Vagina (tissue), 2 donors: ENCODE measurements around the gene ZCCHC14. TPM values are rescaled to one million over a fixed set of nuclear protein-coding genes. Genes with fewer than 3 reads are reported as not detected.

ENCODE experiments used
- DNase-seq, 2 donors: peaks; one replicate each; pipeline ENCODE4 v3.0.0-alpha.2; 2017; ENCODE audit errors: extremely low spot score in 2 of 2
- H3K27ac ChIP-seq: fragments of 200-600 bp; sonication (generic); one replicate; pipeline ENCODE4 v1.5.1; 2019
- H3K27me3 ChIP-seq: fragments of 200-600 bp; sonication (generic); one replicate; pipeline ENCODE4 v1.5.1; 2019
- H3K36me3 ChIP-seq, 2 donors: fragments of 200-600 bp; sonication (generic); one replicate each; pipeline ENCODE4 v1.5.1; 2017 to 2019
- H3K4me1 ChIP-seq: fragments of 200-600 bp; sonication (generic); one replicate; pipeline ENCODE4 v1.5.1; 2019
- H3K4me3 ChIP-seq, 2 donors: fragments of 200-600 bp; sonication (generic); 1 replicate in 1 of 2; 2 replicates in 1 of 2; pipeline ENCODE4 v1.5.1; 2016 to 2019
- H3K9me3 ChIP-seq: fragments of 200-600 bp; sonication (generic); one replicate; pipeline ENCODE4 v1.5.1; 2019
- CTCF ChIP-seq, 3 experiments: fragments of 450-650 bp in 2 of 3; fragments of 200-600 bp in 1 of 3; sonication (generic) in 1 of 3; IDR thresholded peaks; one replicate each; pipeline ENCODE4 v1.5.1; 2017 to 2019; ENCODE audit warnings: antibody characterized with exemption in 3 of 3, mild to moderate bottlenecking in 2 of 3, moderate library complexity in 2 of 3
- POLR2A ChIP-seq, 2 donors: fragments of 450-650 bp; IDR thresholded peaks; one replicate each; pipeline ENCODE4 v1.6.1; 2017; ENCODE audit warnings: antibody characterized with exemption in 2 of 2, mild to moderate bottlenecking in 2 of 2, moderate library complexity in 2 of 2
- POLR2AphosphoS5 ChIP-seq, 2 donors: sonication (generic); formaldehyde crosslinking; IDR thresholded peaks; one replicate each; pipeline ENCODE4 v1.9.0; 2017; ENCODE audit warnings: antibody characterized with exemption in 2 of 2, mild to moderate bottlenecking in 2 of 2, low read depth in 1 of 2; ENCODE audit not compliant: insufficient read depth in 1 of 2
- intact Hi-C: fragments of 100-400 bp; cut with DNase I; formaldehyde crosslinking; loops from one replicate; pipeline ENCODE4 v1.15.1; 2023
- total RNA-seq: library from RNA; depleted of rRNA; stranded (reverse); fragments of >200 nt; gene quantifications from one replicate; pipeline ENCODE4 v1.2.3, GENCODE V29; 2016

The ZCCHC14 gene
- total RNA-seq, 1 donor from 2014 or later = 74.2 TPM

DNA sequence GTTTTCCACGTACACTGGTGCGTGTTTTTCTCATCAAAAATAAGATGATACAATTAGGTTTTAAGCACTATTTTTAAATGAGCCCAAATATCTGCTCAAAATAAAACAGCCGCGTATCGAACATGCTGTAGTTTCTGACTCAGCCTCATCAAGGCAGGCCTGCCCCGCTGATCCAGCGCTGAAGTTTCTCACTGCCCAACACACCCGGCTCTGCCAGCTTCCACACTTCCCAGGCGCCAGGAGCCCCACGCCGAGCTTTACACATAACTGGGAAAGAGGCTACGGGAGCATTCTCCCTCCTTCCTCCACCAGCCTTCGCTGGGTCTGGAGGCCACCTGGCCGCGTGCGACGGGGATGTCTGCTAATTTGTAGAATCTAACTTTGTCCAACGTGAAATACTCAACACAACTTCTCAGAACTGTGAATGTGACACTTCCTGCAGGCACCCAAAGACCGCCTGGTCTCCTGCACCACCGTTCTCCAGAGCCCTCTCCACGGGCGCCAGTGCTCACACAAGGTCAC, 58.6 kb downstream of the ZCCHC14 start:
- intact Hi-C loops = loop anchor here (10.0 kb wide), 1 partner anchor 111 kb away; no protein-coding TSS in a partner anchor
- peaks cover 25% of the 10 kb centered on the region for H3K4me1 ChIP-seq

GRCh38 chr16:87432330-87432915, 60.4 kb downstream of the ZCCHC14 start:
- Histone ChIP-seq H3K36me3 (peaks cover 0 to 10% of the 10 kb centered on the region in 2 donors), H3K4me3 (no peak overlapping the region), H3K27ac (no peak overlapping the region), H3K27me3 (no peaks in the 10 kb centered on the region), H3K9me3 (no peaks in the 10 kb centered on the region), H3K4me1 (peaks cover 25% of the 10 kb centered on the region)
- intact Hi-C loops = loop anchor here (10.0 kb wide), 1 partner anchor 112 kb away; no protein-coding TSS in a partner anchor
- TF ChIP-seq POLR2A (IDR thresholded peaks at IDR 0.05) (no peak), CTCF (IDR thresholded peaks at IDR 0.05) (no peak), POLR2AphosphoS5 (IDR thresholded peaks at IDR 0.05; ENCODE audit: insufficient read depth in 1 of 2, low read depth in 1 of 2) (no peak)
- DNase-seq = no peak

More for the DNA sequence above, 58.6 kb downstream of the ZCCHC14 start:
- Histone ChIP-seq H3K4me3 (no peak overlapping the region), H3K27ac (no peak overlapping the region), H3K36me3 (peaks cover 0 to 4% of the 10 kb centered on the region in 2 donors), H3K27me3 (no peaks in the 10 kb centered on the region), H3K9me3 (no peaks in the 10 kb centered on the region)
- TF ChIP-seq POLR2A (IDR thresholded peaks at IDR 0.05) (no peak), CTCF (IDR thresholded peaks at IDR 0.05) (no peak), POLR2AphosphoS5 (IDR thresholded peaks at IDR 0.05; ENCODE audit: insufficient read depth in 1 of 2, low read depth in 1 of 2) (no peak)
- DNase-seq = no peak

GRCh38 chr16:87431926-87432325, 60.9 kb downstream of the ZCCHC14 start:
- intact Hi-C loops = loop anchor here (10.0 kb wide), 1 partner anchor 113 kb away; no protein-coding TSS in a partner anchor
- TF ChIP-seq POLR2AphosphoS5 (IDR thresholded peaks at IDR 0.05; ENCODE audit: insufficient read depth in 1 of 2, low read depth in 1 of 2) (no peak), CTCF (IDR thresholded peaks at IDR 0.05) (no peak), POLR2A (IDR thresholded peaks at IDR 0.05) (no peak)

GRCh38 chr16:87426423-87427215, 66.2 kb downstream of the ZCCHC14 start:
- DNase-seq = no peak
- Histone ChIP-seq H3K27ac (no peak overlapping the region), H3K36me3 (peaks cover 0 to 24% of the 10 kb centered on the region in 2 donors), H3K27me3 (no peaks in the 10 kb centered on the region), H3K9me3 (no peaks in the 10 kb centered on the region), H3K4me3 (no peak overlapping the region), H3K4me1 (peaks cover 3% of the 10 kb centered on the region)
- intact Hi-C loops = loop anchor here (10.0 kb wide), 1 partner anchor 138 kb away; no protein-coding TSS in a partner anchor
- TF ChIP-seq CTCF (IDR thresholded peaks at IDR 0.05) (no peak), POLR2AphosphoS5 (IDR thresholded peaks at IDR 0.05; ENCODE audit: insufficient read depth in 1 of 2, low read depth in 1 of 2) (no peak), POLR2A (IDR thresholded peaks at IDR 0.05) (no peak)

More at GRCh38 chr16:87431926-87432325, 60.9 kb downstream of the ZCCHC14 start:
- H3K4me3 ChIP-seq = no peak overlapping the region
- no peak for DNase-seq
- no peaks in the 10 kb centered on the region for H3K27me3 ChIP-seq
- no peaks in the 10 kb centered on the region for H3K9me3 ChIP-seq
- no peak overlapping the region for H3K27ac ChIP-seq
- peaks cover 24% of the 10 kb centered on the region for H3K4me1 ChIP-seq
- peaks cover 0 to 10% of the 10 kb centered on the region in 2 donors for H3K36me3 ChIP-seq
